ENCODE measurements around the gene GNAQ.
"Not testable (repeated sequence)": the region's sequence is repeated elsewhere in the genome, so short reads cannot be mapped to it uniquely, and the experiment has no call there.

DNA sequence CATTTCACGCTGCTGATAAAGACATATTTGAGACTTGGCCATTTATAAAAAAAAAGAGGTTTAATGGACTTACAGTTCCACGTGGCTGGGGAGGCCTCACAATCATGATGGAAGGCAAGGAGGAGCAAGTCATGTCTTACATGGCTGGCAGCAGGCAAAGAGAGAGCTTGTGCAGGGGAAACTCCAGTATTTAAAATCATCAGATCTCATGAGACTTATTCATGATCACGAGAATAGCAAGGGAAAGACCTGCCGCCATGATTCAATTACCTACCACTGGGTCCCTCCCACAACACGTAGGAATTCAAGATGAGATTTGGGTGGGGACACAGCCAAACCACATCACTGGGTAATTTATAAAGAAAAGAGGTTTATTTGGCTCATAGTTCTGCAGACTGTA is 168.0 kb downstream of the GNAQ start:
- TF ChIP-seq, protein P1, sequence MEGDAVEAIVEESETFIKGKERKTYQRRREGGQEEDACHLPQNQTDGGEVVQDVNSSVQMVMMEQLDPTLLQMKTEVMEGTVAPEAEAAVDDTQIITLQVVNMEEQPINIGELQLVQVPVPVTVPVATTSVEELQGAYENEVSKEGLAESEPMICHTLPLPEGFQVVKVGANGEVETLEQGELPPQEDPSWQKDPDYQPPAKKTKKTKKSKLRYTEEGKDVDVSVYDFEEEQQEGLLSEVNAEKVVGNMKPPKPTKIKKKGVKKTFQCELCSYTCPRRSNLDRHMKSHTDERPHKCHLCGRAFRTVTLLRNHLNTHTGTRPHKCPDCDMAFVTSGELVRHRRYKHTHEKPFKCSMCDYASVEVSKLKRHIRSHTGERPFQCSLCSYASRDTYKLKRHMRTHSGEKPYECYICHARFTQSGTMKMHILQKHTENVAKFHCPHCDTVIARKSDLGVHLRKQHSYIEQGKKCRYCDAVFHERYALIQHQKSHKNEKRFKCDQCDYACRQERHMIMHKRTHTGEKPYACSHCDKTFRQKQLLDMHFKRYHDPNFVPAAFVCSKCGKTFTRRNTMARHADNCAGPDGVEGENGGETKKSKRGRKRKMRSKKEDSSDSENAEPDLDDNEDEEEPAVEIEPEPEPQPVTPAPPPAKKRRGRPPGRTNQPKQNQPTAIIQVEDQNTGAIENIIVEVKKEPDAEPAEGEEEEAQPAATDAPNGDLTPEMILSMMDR (IDR thresholded peaks at IDR 0.05) = not testable (repeated sequence)
- not testable (repeated sequence) for TF ChIP-seq POLR2AphosphoS5 (IDR thresholded peaks at IDR 0.05)
